NCI-H1694 treated with DMSO at 0.1 percent for 48 hours (cell line): ENCODE measurements around the gene GRIN3A.
"Not testable (repeated sequence)": the region's sequence is repeated elsewhere in the genome, so short reads cannot be mapped to it uniquely, and the experiment has no call there.

Experiments used
- DNase-seq: peaks from one replicate; lab custom pipeline; 2025; lab: John Stamatoyannopoulos, UW

The GRIN3A gene

GRCh38 chr9:101578378-101578777 is 160.1 kb downstream of the GRIN3A start:
- no peak for DNase-seq

- DNase-seq = no peak
Measured at GRCh38 chr9:101574731-101575333, 163.6 kb downstream of the GRIN3A start.

- no peak for DNase-seq
Measured at GRCh38 chr9:101572316-101572715, 166.1 kb downstream of the GRIN3A start.

- DNase-seq = no peak
Measured at GRCh38 chr9:101571114-101571513, 167.3 kb downstream of the GRIN3A start.

GRCh38 chr9:101569741-101570501 is 168.5 kb downstream of the GRIN3A start:
- no peak for DNase-seq

- no peak for DNase-seq
Measured at GRCh38 chr9:101567725-101568350, 170.6 kb downstream of the GRIN3A start.

GRCh38 chr9:101566904-101567724 is 171.3 kb downstream of the GRIN3A start:
- DNase-seq = peak; percentile 15

- DNase-seq = no peak
Measured at GRCh38 chr9:101564252-101564651, 174.2 kb downstream of the GRIN3A start.

GRCh38 chr9:101562966-101563365 is 175.5 kb downstream of the GRIN3A start:
- no peak for DNase-seq

- no peak for DNase-seq
Measured at GRCh38 chr9:101561740-101562139, 176.7 kb downstream of the GRIN3A start.

GRCh38 chr9:101549472-101550098 is 188.9 kb downstream of the GRIN3A start:
- not testable (repeated sequence) for DNase-seq

- no peak for DNase-seq
Measured at GRCh38 chr9:101543098-101543735, 195.2 kb downstream of the GRIN3A start.

- DNase-seq = no peak
Measured at GRCh38 chr9:101540069-101540468, 198.4 kb downstream of the GRIN3A start.

GRCh38 chr9:101536938-101537337 is 201.5 kb downstream of the GRIN3A start:
- no peak for DNase-seq

GRCh38 chr9:101536351-101536750 is 202.1 kb downstream of the GRIN3A start:
- DNase-seq = no peak

- DNase-seq = peak; percentile 96
Measured at GRCh38 chr9:101533334-101534204, 204.9 kb downstream of the GRIN3A start, which contains the start of gene RNF20. Gene RNF20, plus strand, starts transcription at chr9:101533853. Its CDS starts 1,571 bp downstream, at chr9:101535424.

- DNase-seq = peak; percentile 63
Measured at GRCh38 chr9:101530076-101530711, 208.3 kb downstream of the GRIN3A start.

GRCh38 chr9:101528015-101528414 is 210.4 kb downstream of the GRIN3A start:
- no peak for DNase-seq

- no peak for DNase-seq
Measured at GRCh38 chr9:101527066-101527465, 211.4 kb downstream of the GRIN3A start.

GRCh38 chr9:101524371-101524770 is 214.1 kb downstream of the GRIN3A start:
- DNase-seq = no peak
